Measurements from ENCODE around the gene ARMC8. TPM values are rescaled to one million over a fixed set of nuclear protein-coding genes. Genes with fewer than 3 reads are reported as not detected.

The ARMC8 gene
- total and polyA plus RNA-seq, 2 donors (not counting 1 experiment from before 2014, with no cell fraction given), result 35.3 to 81.1 TPM

- Mint-ChIP-seq H3K9me3 (ENCODE audit: insufficient read depth) (no peaks in the 10 kb centered on the region), H3K27me3 (no peaks in the 10 kb centered on the region), H3K4me1 (no peaks in the 10 kb centered on the region), H3K27ac (no peak overlapping the region), H3K4me3 (no peak overlapping the region)
- no peak overlapping the region for H3K4me2 ChIP-seq (replicated peaks; ENCODE audit: low read depth, low read length, poor library complexity, severe bottlenecking)
- ChIA-PET CTCF (no interaction called here), POLR2A (no interaction called here)
- H3K9ac ChIP-seq (ENCODE audit: low read length), result no peak overlapping the region
- H2AFZ ChIP-seq (ENCODE audit: insufficient read depth, low read depth, low read length, poor library complexity, severe bottlenecking), result no peak overlapping the region
- H3K4me3 ChIP-seq (ENCODE audit: control extremely low read depth in 1 of 5, extremely low read depth in 1 of 5, insufficient read depth in 1 of 5, low read depth in 2 of 5, low read length in 4 of 5), result no peak overlapping the region
- TF ChIP-seq CTCF (IDR thresholded peaks at IDR 0.05), result no peak
- no peak for TF ChIP-seq EZH2 (IDR thresholded peaks at IDR 0.05; ENCODE audit: borderline replicate concordance, insufficient read depth, low read depth, low read length, poor library complexity, severe bottlenecking)
- H3K79me2 ChIP-seq (ENCODE audit: control insufficient read depth, insufficient read depth, low read length), result no peaks in the 10 kb centered on the region
- DNase-seq (no peak), ATAC-seq (ENCODE audit: low read depth) (no peak)
- no peaks in the 10 kb centered on the region for H3K27me3 ChIP-seq (replicated peaks in 1 of 4; ENCODE audit: control extremely low read depth in 1 of 4, control insufficient read depth in 3 of 4, insufficient read depth in 4 of 4, low read length in 3 of 4)
- intact Hi-C loops (cut with micrococcal nuclease), result no loop called here
- no peaks in the 10 kb centered on the region for H3K4me1 ChIP-seq (ENCODE audit: control insufficient read depth in 2 of 2, insufficient read depth in 2 of 2, low read length in 2 of 2)
- H4K20me1 ChIP-seq (ENCODE audit: control insufficient read depth, insufficient read depth, low read length, poor library complexity, severe bottlenecking), result no peaks in the 10 kb centered on the region
- peaks cover 0 to 34% of the 10 kb centered on the region in 2 experiments for H3K36me3 ChIP-seq (replicated peaks in 1 of 2; ENCODE audit: control extremely low read depth in 1 of 2, control insufficient read depth in 1 of 2, extremely low read depth in 1 of 2, insufficient read depth in 2 of 2, low read length in 1 of 2)
- WGBS (ENCODE audit: insufficient coverage), result 93% methylated on average over 7 of the region's 9 CpGs
- no peaks in the 10 kb centered on the region for H3K9me3 ChIP-seq (ENCODE audit: control extremely low read depth in 1 of 3, control insufficient read depth in 2 of 3, insufficient read depth in 1 of 3, low read length in 2 of 3)
- no peak overlapping the region for H3K27ac ChIP-seq (ENCODE audit: low read length in 2 of 2)
These were observed 57.9 kb downstream of the ARMC8 start for GRCh38 chr3:138245026-138245425.

- Histone ChIP-seq H3K27me3 (replicated peaks in 1 of 4; ENCODE audit: control extremely low read depth in 1 of 4, control insufficient read depth in 3 of 4, insufficient read depth in 4 of 4, low read length in 3 of 4) (no peaks in the 10 kb centered on the region), H3K36me3 (replicated peaks in 1 of 2; ENCODE audit: control extremely low read depth in 1 of 2, control insufficient read depth in 1 of 2, extremely low read depth in 1 of 2, insufficient read depth in 2 of 2, low read length in 1 of 2) (peaks cover 0 to 18% of the 10 kb centered on the region in 2 experiments), H3K9me3 (ENCODE audit: control extremely low read depth in 1 of 3, control insufficient read depth in 2 of 3, insufficient read depth in 1 of 3, low read length in 2 of 3) (no peaks in the 10 kb centered on the region), H3K9ac (ENCODE audit: low read length) (no peak overlapping the region), H4K20me1 (ENCODE audit: control insufficient read depth, insufficient read depth, low read length, poor library complexity, severe bottlenecking) (no peaks in the 10 kb centered on the region), H3K4me2 (replicated peaks; ENCODE audit: low read depth, low read length, poor library complexity, severe bottlenecking) (no peak overlapping the region), H3K27ac (ENCODE audit: low read length in 2 of 2) (no peak overlapping the region), H3K4me1 (ENCODE audit: control insufficient read depth in 2 of 2, insufficient read depth in 2 of 2, low read length in 2 of 2) (no peaks in the 10 kb centered on the region), H2AFZ (ENCODE audit: insufficient read depth, low read depth, low read length, poor library complexity, severe bottlenecking) (no peak overlapping the region), H3K79me2 (ENCODE audit: control insufficient read depth, insufficient read depth, low read length) (no peaks in the 10 kb centered on the region), H3K4me3 (ENCODE audit: control extremely low read depth in 1 of 5, extremely low read depth in 1 of 5, insufficient read depth in 1 of 5, low read depth in 2 of 5, low read length in 4 of 5) (no peak overlapping the region)
- ChIA-PET POLR2A (no interaction called here), CTCF (no interaction called here)
- TF ChIP-seq EZH2 (IDR thresholded peaks at IDR 0.05; ENCODE audit: borderline replicate concordance, insufficient read depth, low read depth, low read length, poor library complexity, severe bottlenecking) (no peak), CTCF (IDR thresholded peaks at IDR 0.05) (no peak)
- no peaks in the 10 kb centered on the region for H3K9me3 Mint-ChIP-seq (ENCODE audit: insufficient read depth)
- no peak for ATAC-seq (ENCODE audit: low read depth)
- no peak for DNase-seq
- H3K27ac Mint-ChIP-seq, result no peak overlapping the region
- intact Hi-C loops (cut with micrococcal nuclease), result no loop called here
- no peak overlapping the region for H3K4me3 Mint-ChIP-seq
- H3K4me1 Mint-ChIP-seq, result no peaks in the 10 kb centered on the region
- H3K27me3 Mint-ChIP-seq, result no peaks in the 10 kb centered on the region
These were observed 62.5 kb downstream of the ARMC8 start for GRCh38 chr3:138249636-138250035.

Data from B cell (primary cell).